ENCODE data around the gene SPATA6L. TPM values are rescaled to one million over a fixed set of nuclear protein-coding genes. Genes with fewer than 3 reads are reported as not detected.

The SPATA6L gene
- total and polyA plus RNA-seq, 2 of the 4 experiments (the other 2 are of a cell fraction) = 0.18 to 0.84 TPM

- H2BK20ac ChIP-seq (ENCODE audit: low read depth, low read length) = no peak overlapping the region
- no peaks in the 10 kb centered on the region for H3K36me3 ChIP-seq (ENCODE audit: control insufficient read depth, insufficient read depth, low read length)
- H3K14ac ChIP-seq (replicated peaks; ENCODE audit: low read depth, low read length) = no peak overlapping the region
- CTCF ChIA-PET = interaction anchor here (0.5 to 0.6 kb wide), 2 partner anchors 139 to 185 kb away, joined by 4 to 5 read pairs; no protein-coding TSS in a partner anchor
- POLR2A ChIA-PET (ENCODE audit: unreplicated experiment) = no interaction called here
- no peak for ATAC-seq (ENCODE audit: low read depth)
- H3K9ac ChIP-seq (ENCODE audit: low read depth, low read length) = no peak overlapping the region
- H4K91ac ChIP-seq (ENCODE audit: insufficient read depth, low read depth, low read length) = no peak overlapping the region
- H2AK5ac ChIP-seq (ENCODE audit: low read depth, low read length) = no peak overlapping the region
- H2BK5ac ChIP-seq (ENCODE audit: low read depth, low read length, poor library complexity, severe bottlenecking) = no peak overlapping the region
- no peaks in the 10 kb centered on the region for H4K20me1 ChIP-seq (ENCODE audit: insufficient read depth, low read length)
- H3K4me2 ChIP-seq (ENCODE audit: low read depth, low read length) = no peak overlapping the region
- peaks cover 3% of the 10 kb centered on the region; the same call in 1 of the 2 replicates for H3K9me1 ChIP-seq (ENCODE audit: insufficient read depth, low read length)
- no peak overlapping the region for H3K4me3 ChIP-seq (ENCODE audit: insufficient read depth, low read depth, low read length)
- H3K4ac ChIP-seq (ENCODE audit: low read depth, low read length) = no peak overlapping the region
- H2AFZ ChIP-seq (replicated peaks; ENCODE audit: low read length, poor library complexity) = no peak overlapping the region
- H2AK9ac ChIP-seq (replicated peaks; ENCODE audit: low read depth, low read length, poor library complexity) = no peak overlapping the region
- intact Hi-C loops (cut with micrococcal nuclease) = no loop called here
- H4K5ac ChIP-seq (ENCODE audit: low read depth, low read length) = no peak overlapping the region
- H2BK120ac ChIP-seq (ENCODE audit: low read depth, low read length) = no peak overlapping the region
- no peak overlapping the region for H4K8ac ChIP-seq (ENCODE audit: low read depth in 2 of 2, low read length in 2 of 2)
- no peak for DNase-seq
- no peaks in the 10 kb centered on the region for H3K9me3 ChIP-seq (ENCODE audit: control insufficient read depth, insufficient read depth, low read length)
- H3K27me3 ChIP-seq (ENCODE audit: control insufficient read depth, insufficient read depth, low read length) = peaks cover under 1% of the 10 kb centered on the region; the same call in 1 of the 2 replicates
- H3K4me1 ChIP-seq (ENCODE audit: control insufficient read depth, insufficient read depth, low read length) = peaks cover 7% of the 10 kb centered on the region
- no peak overlapping the region for H3K27ac ChIP-seq (ENCODE audit: insufficient read depth, low read length)
- BruUV-seq (replicated peaks) = no TSS peak
- in situ Hi-C loops (cut with MboI; ENCODE audit: low sequenced_read_pairs) = no loop called here
- WGBS, 2 experiments (ENCODE audit: extremely low coverage in 2 of 2, insufficient read length in 1 of 2) = 57% methylated on average over 1 of the region's 1 CpG; no CpG with 5 or more reads in 1 of the 2 experiments
- H3K18ac ChIP-seq (ENCODE audit: low read depth, low read length) = no peak overlapping the region
- dilution Hi-C loops (cut with HindIII; ENCODE audit: low sequenced_read_pairs, unreplicated experiment) = no loop called here
- no peaks in the 10 kb centered on the region for H3K79me1 ChIP-seq (ENCODE audit: low read depth in 1 of 2, low read length in 2 of 2)
- TF ChIP-seq CTCF (conservative IDR thresholded peaks at IDR 0.05; ENCODE audit: low read depth, low read length) (no peak), NFE2L2 (IDR thresholded peaks at IDR 0.05; ENCODE audit: low read depth, low read length) (no peak), MAZ (IDR thresholded peaks at IDR 0.05; ENCODE audit: borderline replicate concordance, low read depth, low read length) (no peak), MXI1 (IDR thresholded peaks at IDR 0.05; ENCODE audit: borderline replicate concordance, low read depth, low read length) (no peak), MAFK (IDR thresholded peaks at IDR 0.05; ENCODE audit: low read depth, low read length) (no peak), RFX5 (IDR thresholded peaks at IDR 0.05; ENCODE audit: low read depth, low read length) (no peak), SMC3 (IDR thresholded peaks at IDR 0.05; ENCODE audit: low read depth, low read length) (no peak), RCOR1 (IDR thresholded peaks at IDR 0.05; ENCODE audit: insufficient replicate concordance, low read length) (no peak), RAD21 (IDR thresholded peaks at IDR 0.05; ENCODE audit: low read length) (no peak), CEBPB (IDR thresholded peaks at IDR 0.05; ENCODE audit: low read depth, low read length) (no peak), POLR2A (IDR thresholded peaks at IDR 0.05; ENCODE audit: low read depth, low read length) (no peak), ELK1 (IDR thresholded peaks at IDR 0.05; ENCODE audit: borderline replicate concordance, low read depth, low read length) (no peak), BHLHE40 (IDR thresholded peaks at IDR 0.05; ENCODE audit: low read depth, low read length) (no peak)
- no peak overlapping the region for H3K56ac ChIP-seq (ENCODE audit: extremely low read depth, insufficient read depth, low read length)
- H2BK15ac ChIP-seq (ENCODE audit: low read depth, low read length) = no peak overlapping the region
- no peak overlapping the region for H3K23ac ChIP-seq (ENCODE audit: low read depth, low read length)
Measured at GRCh38 chr9:4592886-4593285, 73.4 kb downstream of the SPATA6L start.
